ENCODE data around the gene DKKL1. TPM values are rescaled to one million over a fixed set of nuclear protein-coding genes. Genes with fewer than 3 reads are reported as not detected.

DKKL1 gene
- polyA plus RNA-seq, 1 donor from 2014 or later, result 2.8 TPM

DNA sequence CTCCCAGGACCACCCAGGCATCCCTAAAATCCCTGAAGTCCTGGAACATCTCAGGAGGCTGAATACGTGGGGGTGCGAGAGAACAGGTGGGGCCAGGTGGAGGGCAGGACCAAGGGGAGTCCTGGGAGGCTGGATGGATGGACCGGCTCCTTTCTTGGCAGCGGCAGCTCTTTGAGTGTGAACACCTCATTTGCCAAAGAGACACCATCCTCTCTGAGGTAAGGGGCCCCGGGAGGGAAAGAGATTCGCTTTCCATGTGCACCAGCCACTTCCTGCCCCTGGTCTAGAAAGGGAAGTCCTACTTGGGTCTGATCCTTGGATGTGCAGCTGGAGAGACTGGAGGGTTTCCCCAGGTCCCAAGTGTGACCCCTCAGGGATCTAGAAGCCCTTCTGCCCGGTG, 43.4 kb downstream of the DKKL1 start:
- Histone ChIP-seq H3K4me3 (ENCODE audit: low read length) (no peak overlapping the region), H3K9ac (ENCODE audit: low read length) (no peak overlapping the region), H3K36me3 (ENCODE audit: insufficient read depth, low read length) (no peaks in the 10 kb centered on the region), H3K9me2 (ENCODE audit: insufficient read depth, low read length) (no peaks in the 10 kb centered on the region), H3K9me3 (ENCODE audit: low read length) (no peaks in the 10 kb centered on the region), H3K27ac (ENCODE audit: low read length) (no peak overlapping the region), H3K79me2 (replicated peaks; ENCODE audit: insufficient read depth, low read length) (no peaks in the 10 kb centered on the region), H3K27me3 (ENCODE audit: insufficient read depth, low read depth, low read length) (no peaks in the 10 kb centered on the region), H4K20me1 (ENCODE audit: insufficient read depth) (no peaks in the 10 kb centered on the region), H3K4me2 (ENCODE audit: low read length) (no peak overlapping the region), H2AFZ (ENCODE audit: low read depth, low read length) (no peak overlapping the region), H3F3A (ENCODE audit: insufficient read depth, low read length, poor library complexity, severe bottlenecking) (no peaks in the 10 kb centered on the region)
- TF ChIP-seq, protein P1, sequence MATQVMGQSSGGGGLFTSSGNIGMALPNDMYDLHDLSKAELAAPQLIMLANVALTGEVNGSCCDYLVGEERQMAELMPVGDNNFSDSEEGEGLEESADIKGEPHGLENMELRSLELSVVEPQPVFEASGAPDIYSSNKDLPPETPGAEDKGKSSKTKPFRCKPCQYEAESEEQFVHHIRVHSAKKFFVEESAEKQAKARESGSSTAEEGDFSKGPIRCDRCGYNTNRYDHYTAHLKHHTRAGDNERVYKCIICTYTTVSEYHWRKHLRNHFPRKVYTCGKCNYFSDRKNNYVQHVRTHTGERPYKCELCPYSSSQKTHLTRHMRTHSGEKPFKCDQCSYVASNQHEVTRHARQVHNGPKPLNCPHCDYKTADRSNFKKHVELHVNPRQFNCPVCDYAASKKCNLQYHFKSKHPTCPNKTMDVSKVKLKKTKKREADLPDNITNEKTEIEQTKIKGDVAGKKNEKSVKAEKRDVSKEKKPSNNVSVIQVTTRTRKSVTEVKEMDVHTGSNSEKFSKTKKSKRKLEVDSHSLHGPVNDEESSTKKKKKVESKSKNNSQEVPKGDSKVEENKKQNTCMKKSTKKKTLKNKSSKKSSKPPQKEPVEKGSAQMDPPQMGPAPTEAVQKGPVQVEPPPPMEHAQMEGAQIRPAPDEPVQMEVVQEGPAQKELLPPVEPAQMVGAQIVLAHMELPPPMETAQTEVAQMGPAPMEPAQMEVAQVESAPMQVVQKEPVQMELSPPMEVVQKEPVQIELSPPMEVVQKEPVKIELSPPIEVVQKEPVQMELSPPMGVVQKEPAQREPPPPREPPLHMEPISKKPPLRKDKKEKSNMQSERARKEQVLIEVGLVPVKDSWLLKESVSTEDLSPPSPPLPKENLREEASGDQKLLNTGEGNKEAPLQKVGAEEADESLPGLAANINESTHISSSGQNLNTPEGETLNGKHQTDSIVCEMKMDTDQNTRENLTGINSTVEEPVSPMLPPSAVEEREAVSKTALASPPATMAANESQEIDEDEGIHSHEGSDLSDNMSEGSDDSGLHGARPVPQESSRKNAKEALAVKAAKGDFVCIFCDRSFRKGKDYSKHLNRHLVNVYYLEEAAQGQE (IDR thresholded peaks at IDR 0.05; ENCODE audit: borderline replicate concordance), result no peak
- TF ChIP-seq, protein P2, sequence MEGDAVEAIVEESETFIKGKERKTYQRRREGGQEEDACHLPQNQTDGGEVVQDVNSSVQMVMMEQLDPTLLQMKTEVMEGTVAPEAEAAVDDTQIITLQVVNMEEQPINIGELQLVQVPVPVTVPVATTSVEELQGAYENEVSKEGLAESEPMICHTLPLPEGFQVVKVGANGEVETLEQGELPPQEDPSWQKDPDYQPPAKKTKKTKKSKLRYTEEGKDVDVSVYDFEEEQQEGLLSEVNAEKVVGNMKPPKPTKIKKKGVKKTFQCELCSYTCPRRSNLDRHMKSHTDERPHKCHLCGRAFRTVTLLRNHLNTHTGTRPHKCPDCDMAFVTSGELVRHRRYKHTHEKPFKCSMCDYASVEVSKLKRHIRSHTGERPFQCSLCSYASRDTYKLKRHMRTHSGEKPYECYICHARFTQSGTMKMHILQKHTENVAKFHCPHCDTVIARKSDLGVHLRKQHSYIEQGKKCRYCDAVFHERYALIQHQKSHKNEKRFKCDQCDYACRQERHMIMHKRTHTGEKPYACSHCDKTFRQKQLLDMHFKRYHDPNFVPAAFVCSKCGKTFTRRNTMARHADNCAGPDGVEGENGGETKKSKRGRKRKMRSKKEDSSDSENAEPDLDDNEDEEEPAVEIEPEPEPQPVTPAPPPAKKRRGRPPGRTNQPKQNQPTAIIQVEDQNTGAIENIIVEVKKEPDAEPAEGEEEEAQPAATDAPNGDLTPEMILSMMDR (IDR thresholded peaks at IDR 0.05; ENCODE audit: poor library complexity, severe bottlenecking), result no peak
- TF ChIP-seq EP300 (conservative IDR thresholded peaks at IDR 0.05; ENCODE audit: poor library complexity, severe bottlenecking) (no peak), EZH2 (IDR thresholded peaks at IDR 0.05; ENCODE audit: borderline replicate concordance, insufficient read depth, low read length, poor library complexity, severe bottlenecking) (no peak), MXI1 (conservative IDR thresholded peaks at IDR 0.05; ENCODE audit: poor library complexity, severe bottlenecking) (no peak), POLR2AphosphoS5 (IDR thresholded peaks at IDR 0.05) (no peak), SMC3 (conservative IDR thresholded peaks at IDR 0.05; ENCODE audit: poor library complexity) (no peak), TAF1 (IDR thresholded peaks at IDR 0.05; ENCODE audit: low read depth) (no peak), RAD21 (conservative IDR thresholded peaks at IDR 0.05) (no peak)

DNA sequence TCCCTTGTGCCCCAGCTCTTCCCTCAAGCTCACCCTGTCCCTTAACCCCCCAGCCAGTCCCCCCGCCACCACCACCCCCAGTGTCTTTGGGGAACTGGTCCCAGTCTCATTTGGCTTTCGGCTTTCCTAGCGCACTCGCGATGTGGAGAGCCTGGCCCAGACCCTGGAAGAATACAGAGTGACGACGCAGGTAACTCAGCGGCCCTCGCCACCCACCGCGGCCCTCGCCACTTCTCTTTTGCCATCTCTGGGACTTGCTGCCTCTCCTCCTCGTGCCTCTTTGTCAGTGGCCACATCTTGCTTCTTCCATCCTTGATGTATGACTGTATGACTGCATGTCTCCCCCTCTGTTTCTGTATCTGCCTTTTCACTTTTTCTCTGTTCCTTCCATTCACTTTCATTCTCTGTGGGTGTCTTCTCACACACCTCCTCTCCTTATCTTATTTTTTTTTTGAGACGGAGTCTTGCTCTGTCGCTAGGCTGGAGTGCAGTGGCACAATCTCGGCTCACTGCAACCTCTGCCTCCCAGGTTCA, 43.9 kb downstream of the DKKL1 start:
- Histone ChIP-seq H3K9me2 (ENCODE audit: insufficient read depth, low read length) (no peaks in the 10 kb centered on the region), H3F3A (ENCODE audit: insufficient read depth, low read length, poor library complexity, severe bottlenecking) (no peaks in the 10 kb centered on the region), H4K20me1 (ENCODE audit: insufficient read depth) (no peaks in the 10 kb centered on the region), H2AFZ (ENCODE audit: low read depth, low read length) (no peak overlapping the region), H3K79me2 (replicated peaks; ENCODE audit: insufficient read depth, low read length) (no peaks in the 10 kb centered on the region), H3K27ac (ENCODE audit: low read length) (no peak overlapping the region), H3K9ac (ENCODE audit: low read length) (no peak overlapping the region), H3K36me3 (ENCODE audit: insufficient read depth, low read length) (no peaks in the 10 kb centered on the region), H3K4me2 (ENCODE audit: low read length) (no peak overlapping the region), H3K4me3 (ENCODE audit: low read length) (no peak overlapping the region), H3K27me3 (ENCODE audit: insufficient read depth, low read depth, low read length) (no peaks in the 10 kb centered on the region), H3K9me3 (ENCODE audit: low read length) (no peaks in the 10 kb centered on the region)
- TF ChIP-seq, protein P2 (IDR thresholded peaks at IDR 0.05; ENCODE audit: poor library complexity, severe bottlenecking), result no peak
- TF ChIP-seq SMC3 (conservative IDR thresholded peaks at IDR 0.05; ENCODE audit: poor library complexity), result no peak
- TF ChIP-seq RAD21 (conservative IDR thresholded peaks at IDR 0.05), result no peak
- TF ChIP-seq EP300 (conservative IDR thresholded peaks at IDR 0.05; ENCODE audit: poor library complexity, severe bottlenecking), result no peak
- TF ChIP-seq, protein P1 (IDR thresholded peaks at IDR 0.05; ENCODE audit: borderline replicate concordance), result no peak
- no peak for TF ChIP-seq EZH2 (IDR thresholded peaks at IDR 0.05; ENCODE audit: borderline replicate concordance, insufficient read depth, low read length, poor library complexity, severe bottlenecking)
- no peak for TF ChIP-seq POLR2AphosphoS5 (IDR thresholded peaks at IDR 0.05)
- no peak for TF ChIP-seq MXI1 (conservative IDR thresholded peaks at IDR 0.05; ENCODE audit: poor library complexity, severe bottlenecking)
- TF ChIP-seq TAF1 (IDR thresholded peaks at IDR 0.05; ENCODE audit: low read depth), result no peak
